Nephron (organoid): ENCODE data around the gene HRG.

ENCODE experiments used
- H3K27ac Mint-ChIP-seq, 3 experiments: 2 replicates each; pipeline ENCODE4 v1.8.0; 2020; ENCODE audit warnings: mixed read lengths in 3 of 3, mild to moderate bottlenecking in 2 of 3, moderate library complexity in 1 of 3
- H3K27me3 Mint-ChIP-seq: 2 replicates; pipeline ENCODE4 v1.8.0; 2021; ENCODE audit warnings: low read depth, mild to moderate bottlenecking, moderate library complexity, mixed read lengths
- H3K36me3 Mint-ChIP-seq: 2 replicates; pipeline ENCODE4 v1.8.0; 2020; ENCODE audit warnings: low read depth, mixed read lengths
- H3K4me1 Mint-ChIP-seq: 2 replicates; pipeline ENCODE4 v1.8.0; 2020; ENCODE audit warnings: mixed read lengths
- H3K4me3 Mint-ChIP-seq, 3 experiments: 2 replicates each; pipeline ENCODE4 v1.8.0; 2020; ENCODE audit warnings: mild to moderate bottlenecking in 3 of 3, mixed read lengths in 3 of 3, moderate library complexity in 2 of 3
- H3K9me3 Mint-ChIP-seq: 2 replicates; pipeline ENCODE4 v1.8.0; 2020; ENCODE audit warnings: mixed read lengths
- CTCF ChIP-seq, 3 experiments: fragments of 200-600 bp; sonication (generic); IDR thresholded peaks; one replicate each; pipeline ENCODE4 v1.5.0; 2021; ENCODE audit warnings: antibody characterized with exemption in 3 of 3; ENCODE audit not compliant: unreplicated experiment in 3 of 3

The HRG gene

GRCh38 chr3:186670155-186670554, 4.3 kb downstream of the HRG start:
- no peaks in the 10 kb centered on the region for H3K4me1 Mint-ChIP-seq
- no peak overlapping the region for H3K27ac Mint-ChIP-seq
- H3K4me3 Mint-ChIP-seq: no peak overlapping the region
- H3K9me3 Mint-ChIP-seq: no peaks in the 10 kb centered on the region
- no peaks in the 10 kb centered on the region for H3K36me3 Mint-ChIP-seq
- no peak for TF ChIP-seq CTCF (IDR thresholded peaks at IDR 0.05; ENCODE audit: unreplicated experiment in 3 of 3)
- H3K27me3 Mint-ChIP-seq: peaks cover 14% of the 10 kb centered on the region

GRCh38 chr3:186671051-186671450, 5.2 kb downstream of the HRG start:
- no peaks in the 10 kb centered on the region for H3K4me1 Mint-ChIP-seq
- H3K4me3 Mint-ChIP-seq: no peak overlapping the region
- TF ChIP-seq CTCF (IDR thresholded peaks at IDR 0.05; ENCODE audit: unreplicated experiment in 3 of 3): no peak

GRCh38 chr3:186678604-186679003, 12.8 kb downstream of the HRG start:
- H3K4me1 Mint-ChIP-seq: no peaks in the 10 kb centered on the region
- peaks cover 23% of the 10 kb centered on the region for H3K27me3 Mint-ChIP-seq
- no peak for TF ChIP-seq CTCF (IDR thresholded peaks at IDR 0.05; ENCODE audit: unreplicated experiment in 3 of 3)
- H3K36me3 Mint-ChIP-seq: no peaks in the 10 kb centered on the region
- H3K4me3 Mint-ChIP-seq: no peak overlapping the region
- no peaks in the 10 kb centered on the region for H3K9me3 Mint-ChIP-seq
- H3K27ac Mint-ChIP-seq: peak overlapping the region in 1 of 3 experiments; percentile 24

More at GRCh38 chr3:186671051-186671450, 5.2 kb downstream of the HRG start:
- Mint-ChIP-seq H3K36me3 (no peaks in the 10 kb centered on the region), H3K27ac (no peak overlapping the region), H3K9me3 (no peaks in the 10 kb centered on the region), H3K27me3 (peaks cover 15% of the 10 kb centered on the region)

- no peaks in the 10 kb centered on the region for H3K36me3 Mint-ChIP-seq
- no peaks in the 10 kb centered on the region for H3K4me1 Mint-ChIP-seq
- H3K27me3 Mint-ChIP-seq: peaks cover 19% of the 10 kb centered on the region
- no peak overlapping the region for H3K4me3 Mint-ChIP-seq
- no peaks in the 10 kb centered on the region for H3K9me3 Mint-ChIP-seq
- H3K27ac Mint-ChIP-seq: peak overlapping the region in 1 of 3 experiments; percentile 24
- TF ChIP-seq CTCF (IDR thresholded peaks at IDR 0.05; ENCODE audit: unreplicated experiment in 3 of 3): no peak
These were observed 13.3 kb downstream of the HRG start for GRCh38 chr3:186679151-186679550.

- Mint-ChIP-seq H3K36me3 (no peaks in the 10 kb centered on the region), H3K27me3 (peaks cover 12% of the 10 kb centered on the region), H3K4me1 (no peaks in the 10 kb centered on the region), H3K27ac (no peak overlapping the region), H3K9me3 (peaks cover 8% of the 10 kb centered on the region), H3K4me3 (no peak overlapping the region)
- TF ChIP-seq CTCF (IDR thresholded peaks at IDR 0.05; ENCODE audit: unreplicated experiment in 3 of 3): no peak
These were observed 15.1 kb downstream of the HRG start for GRCh38 chr3:186680869-186681268.

- no peaks in the 10 kb centered on the region for H3K4me1 Mint-ChIP-seq
- TF ChIP-seq CTCF (IDR thresholded peaks at IDR 0.05; ENCODE audit: unreplicated experiment in 3 of 3): no peak
These were observed 17.0 kb downstream of the HRG start for GRCh38 chr3:186682812-186683211.

More at GRCh38 chr3:186682812-186683211, 17.0 kb downstream of the HRG start:
- peaks cover 12% of the 10 kb centered on the region for H3K27me3 Mint-ChIP-seq
- no peak overlapping the region for H3K4me3 Mint-ChIP-seq
- no peak overlapping the region for H3K27ac Mint-ChIP-seq
- H3K36me3 Mint-ChIP-seq: no peaks in the 10 kb centered on the region
- H3K9me3 Mint-ChIP-seq: peaks cover 15% of the 10 kb centered on the region
